Right lobe of liver (tissue), 6 donors: ENCODE results near the gene ZMIZ1. TPM values are rescaled to one million over a fixed set of nuclear protein-coding genes. Genes with fewer than 3 reads are reported as not detected.

ENCODE experiments used
- ATAC-seq, 4 donors: fragments of 200-7000 bp; cut with Tn5 transposase; one replicate each; pipeline ENCODE4 v1.9.1; 2020; ENCODE audit warnings: mild to moderate bottlenecking in 4 of 4, moderate library complexity in 4 of 4
- DNase-seq, 3 donors: peaks; one replicate each; pipeline ENCODE4 v3.0.0-alpha.2; 2020
- H3K27ac ChIP-seq, 3 donors: fragments of 200-600 bp; one replicate each; pipeline ENCODE4 v1.8.0; 2022
- H3K27me3 ChIP-seq, 2 donors: fragments of 200-600 bp; one replicate each; pipeline ENCODE4 v1.8.0; 2022
- H3K36me3 ChIP-seq, 4 donors: fragments of 200-600 bp; sonication (generic) in 1 of 4; one replicate each; pipeline versions ENCODE4 v1.5.1 to v1.8.0; 2017 to 2022; ENCODE audit warnings: control low read depth in 1 of 4
- H3K4me1 ChIP-seq, 4 donors: fragments of 200-600 bp; sonication (generic) in 1 of 4; one replicate each; pipeline versions ENCODE4 v1.5.1 to v1.8.0; 2017 to 2022; ENCODE audit warnings: control low read depth in 1 of 4
- H3K4me3 ChIP-seq, 3 donors: fragments of 200-600 bp; one replicate each; pipeline ENCODE4 v1.8.0; 2022
- H3K9me3 ChIP-seq, 4 donors: fragments of 200-600 bp; sonication (generic) in 1 of 4; one replicate each; pipeline versions ENCODE4 v1.5.1 to v1.8.0; 2017 to 2022; ENCODE audit warnings: control low read depth in 1 of 4
- CTCF ChIP-seq, 4 donors: fragments of 200-600 bp in 3 of 4; fragments of 450-650 bp in 1 of 4; IDR thresholded peaks; one replicate each; pipeline versions ENCODE4 v1.5.1 to v1.8.0; 2016 to 2022; ENCODE audit warnings: antibody characterized with exemption in 4 of 4, mild to moderate bottlenecking in 2 of 4
- POLR2A ChIP-seq: fragments of 450-650 bp; IDR thresholded peaks from one replicate; pipeline ENCODE4 v1.6.1; 2017; ENCODE audit warnings: antibody characterized with exemption, mild to moderate bottlenecking
- WGBS: methylation state at CpG from one replicate; pipeline ENCODE4 v1.1.6; 2018; ENCODE audit warnings: low coverage, low lambda C conversion rate; ENCODE audit not compliant: insufficient coverage; ENCODE audit errors: missing lambda C conversion rate; 5-methylcytosine and 5-hydroxymethylcytosine counted together
- intact Hi-C, 2 donors: fragments of 100-400 bp; cut with DNase I; formaldehyde crosslinking; loops; one replicate each; pipeline versions ENCODE4 v1.11.2 to v1.14.1; 2022
- total RNA-seq, 6 experiments: library from RNA; depleted of rRNA in 2 of 6; stranded (reverse); fragments of >200 nt in 2 of 6; fragmentation: NEBNext Ultra II Directional in 3 of 6; extraction: Animal tissue kit (Norgen Biotek cat#: 25700) in 3 of 6; gene quantifications; one replicate each; pipeline versions ENCODE4 v1.1.0 to v1.2.4, GENCODE V29; 2016 to 2023
- donor health status: DM: no; HTN: yes; CAD: no.
- donor health status: DM: no; HTN: no; CAD: no.
- donor health status: DM: no; HTN: no; CAD: no.
- donor health status: DM: no; HTN: yes; CAD: no.
- donor health status: DM: no; HTN: yes; CAD: no.

Gene ZMIZ1
- total RNA-seq, 6 experiments from 2014 or later, result 9.9 to 22.8 (median 12.3) TPM

GRCh38 chr10:79023240-79024162, 45.3 kb upstream of the ZMIZ1 start:
- no peak overlapping the region for H3K4me3 ChIP-seq
- WGBS, result 57% methylated on average over 9 of the region's 13 CpGs
- DNase-seq (peak; percentile 84 to 90 (median 84)), ATAC-seq (peak; percentile 47 to 69 (median 56))
- H3K9me3 ChIP-seq, result no peaks in the 10 kb centered on the region
- peak overlapping the region in 1 of 3 donors; percentile 36 for H3K27ac ChIP-seq
- no peak for TF ChIP-seq POLR2A
- TF ChIP-seq CTCF (IDR thresholded peaks at IDR 0.05), result no peak
- H3K36me3 ChIP-seq, result no peaks in the 10 kb centered on the region
- intact Hi-C loops, result no loop called here
- no peaks in the 10 kb centered on the region for H3K27me3 ChIP-seq
- peaks cover 0 to 55% (median 27%) of the 10 kb centered on the region in 4 donors for H3K4me1 ChIP-seq

GRCh38 chr10:79024296-79024695, 44.5 kb upstream of the ZMIZ1 start:
- no peak overlapping the region for H3K4me3 ChIP-seq
- intact Hi-C loops, result no loop called here
- H3K4me1 ChIP-seq, result peaks cover 0 to 47% (median 23%) of the 10 kb centered on the region in 4 donors
- no peaks in the 10 kb centered on the region for H3K36me3 ChIP-seq
- H3K27me3 ChIP-seq, result no peaks in the 10 kb centered on the region
- ATAC-seq, result no peak
- TF ChIP-seq POLR2A (no peak), CTCF (IDR thresholded peaks at IDR 0.05) (no peak)
- DNase-seq, result peak in 1 of 3 donors; percentile 50
- H3K9me3 ChIP-seq, result no peaks in the 10 kb centered on the region
- 60% methylated on average over 3 of the region's 6 CpGs for WGBS
- H3K27ac ChIP-seq, result no peak overlapping the region

GRCh38 chr10:79024720-79025198, 44.0 kb upstream of the ZMIZ1 start:
- no peaks in the 10 kb centered on the region for H3K27me3 ChIP-seq
- peak in 1 of 4 donors; percentile 16 for ATAC-seq
- intact Hi-C loops, result no loop called here
- H3K9me3 ChIP-seq, result no peaks in the 10 kb centered on the region
- H3K27ac ChIP-seq, result no peak overlapping the region
- WGBS, result 45% methylated on average over 3 of the region's 5 CpGs
- H3K4me3 ChIP-seq, result no peak overlapping the region
- no peaks in the 10 kb centered on the region for H3K36me3 ChIP-seq
- peak in 1 of 3 donors; percentile 55 for DNase-seq
- peaks cover 0 to 43% (median 21%) of the 10 kb centered on the region in 4 donors for H3K4me1 ChIP-seq
- TF ChIP-seq POLR2A (no peak), CTCF (IDR thresholded peaks at IDR 0.05) (no peak)

GRCh38 chr10:79025199-79025832, 43.5 kb upstream of the ZMIZ1 start:
- 61% methylated on average over 7 of the region's 22 CpGs for WGBS
- ATAC-seq, result peak in 2 of 4 donors; percentile 4 to 19

More at GRCh38 chr10:79025199-79025832, 43.5 kb upstream of the ZMIZ1 start:
- DNase-seq, result peak in 1 of 3 donors; percentile 53
- Histone ChIP-seq H3K27me3 (no peaks in the 10 kb centered on the region), H3K4me1 (peaks cover 0 to 37% (median 18%) of the 10 kb centered on the region in 4 donors), H3K9me3 (no peaks in the 10 kb centered on the region), H3K4me3 (no peak overlapping the region), H3K27ac (no peak overlapping the region), H3K36me3 (no peaks in the 10 kb centered on the region)
- no peak for TF ChIP-seq CTCF (IDR thresholded peaks at IDR 0.05)
- intact Hi-C loops, result no loop called here
